GM21529 (cell line): ENCODE data around the gene HYAL4.
"Not testable (repeated sequence)": the region's sequence is repeated elsewhere in the genome, so short reads cannot be mapped to it uniquely, and the experiment has no call there.

Source experiments
- ATAC-seq: cut with Tn5 transposase; IDR thresholded peaks from one replicate; pipeline ENCODE4 v1.9.1; 2021; ENCODE audit not compliant: unreplicated experiment

The HYAL4 gene

DNA sequence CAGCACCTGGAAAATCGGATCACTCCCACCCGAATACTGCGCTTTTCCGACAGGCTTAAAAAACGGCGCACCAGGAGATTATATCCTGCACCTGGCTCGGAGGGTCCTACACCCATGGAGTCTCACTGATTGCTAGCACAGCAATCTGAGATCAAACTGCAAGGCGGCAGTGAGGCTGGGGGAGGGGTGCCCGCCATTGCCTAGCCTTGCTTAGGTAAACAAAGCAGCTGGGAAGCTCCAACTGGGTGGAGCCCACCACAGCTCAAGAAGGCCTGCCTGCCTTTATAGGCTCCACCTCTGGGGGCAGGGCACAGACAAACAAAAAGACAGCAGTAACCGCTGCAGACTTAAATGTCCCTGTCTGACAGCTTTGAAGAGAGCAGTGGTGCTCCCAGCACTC lies 49.8 kb downstream of the HYAL4 start:
- ATAC-seq, result not testable (repeated sequence)

DNA sequence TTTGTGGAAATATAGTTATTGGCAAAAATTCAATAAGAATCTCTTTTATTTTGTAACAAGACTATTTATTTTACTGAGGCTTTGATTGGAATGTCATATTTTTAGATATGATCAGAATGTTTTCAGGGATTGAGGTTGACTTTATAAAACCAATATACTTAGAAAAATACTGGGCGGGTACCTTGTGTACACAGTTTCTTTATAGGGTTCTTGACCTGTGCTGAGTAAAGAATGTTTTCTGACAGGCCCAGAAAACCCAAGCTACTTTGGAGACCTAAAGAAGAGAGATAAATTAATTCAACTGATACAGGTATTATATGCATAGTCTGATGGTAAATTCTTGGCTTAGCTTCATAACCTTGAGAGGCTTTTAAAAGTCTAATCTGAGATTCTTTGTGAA lies 56.1 kb downstream of the HYAL4 start:
- ATAC-seq, result no peak

DNA sequence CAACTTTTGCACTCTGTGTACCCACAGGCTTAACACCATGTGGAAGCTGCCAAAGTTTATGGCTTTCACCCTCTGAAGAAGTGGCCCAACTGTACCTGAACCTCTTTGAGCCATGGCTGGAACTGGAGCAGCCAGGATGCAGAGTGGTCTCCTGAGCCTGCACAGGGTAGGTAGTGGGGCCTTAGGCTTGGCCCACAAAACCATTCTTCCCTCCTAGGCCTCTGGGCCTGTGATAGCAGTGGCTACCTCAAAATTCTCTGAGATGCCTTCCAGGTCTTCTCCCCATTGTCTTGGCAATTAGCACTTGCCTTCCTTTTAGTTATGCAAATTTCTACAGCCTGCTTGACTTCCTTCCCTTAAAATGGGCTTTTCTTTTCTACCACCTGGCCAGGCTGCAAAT lies 60.7 kb downstream of the HYAL4 start:
- no peak for ATAC-seq

DNA sequence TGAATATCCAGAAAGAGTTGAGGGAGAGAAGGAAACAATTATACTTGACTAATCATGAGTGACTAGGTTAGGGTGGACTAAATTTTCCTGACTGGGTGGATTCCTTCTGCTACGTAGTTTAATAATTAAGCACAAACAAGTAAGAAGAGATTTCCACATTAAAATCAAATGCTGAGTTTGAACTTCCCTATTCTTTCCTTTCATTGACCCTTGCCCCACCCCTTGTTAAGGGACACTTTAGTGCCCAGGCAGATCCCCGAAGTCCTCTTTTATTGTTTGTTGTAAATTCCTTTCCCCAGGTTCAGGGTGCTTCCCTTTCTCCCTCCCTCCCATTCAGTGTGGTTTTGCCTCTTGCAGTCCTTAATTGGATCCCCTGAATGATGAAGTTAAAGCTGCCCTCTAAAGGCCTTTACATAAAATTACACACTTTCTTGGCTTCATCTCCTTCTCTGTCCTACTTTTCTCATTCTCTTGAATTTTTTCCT lies 71.3 kb downstream of the HYAL4 start:
- ATAC-seq, result peak; percentile 56

DNA sequence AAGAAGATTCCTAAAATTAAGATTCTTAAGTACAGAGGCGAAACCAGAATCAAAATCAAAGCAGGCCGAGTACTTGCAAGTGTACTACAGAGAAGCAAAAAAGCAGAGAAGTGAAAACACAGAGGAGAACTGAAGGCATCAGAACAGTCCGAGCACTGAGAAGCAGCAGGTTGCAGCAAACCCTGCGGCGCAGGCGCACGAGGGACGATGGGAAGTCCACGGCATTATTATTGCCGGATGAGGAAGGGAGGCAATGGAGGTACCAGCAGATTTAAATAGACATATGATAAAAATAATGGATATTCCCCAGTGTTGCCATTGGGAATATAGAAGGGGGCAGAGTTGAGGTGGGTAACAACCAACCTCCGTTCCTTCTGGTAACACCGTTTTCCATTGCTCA lies 72.9 kb downstream of the HYAL4 start:
- no peak for ATAC-seq

DNA sequence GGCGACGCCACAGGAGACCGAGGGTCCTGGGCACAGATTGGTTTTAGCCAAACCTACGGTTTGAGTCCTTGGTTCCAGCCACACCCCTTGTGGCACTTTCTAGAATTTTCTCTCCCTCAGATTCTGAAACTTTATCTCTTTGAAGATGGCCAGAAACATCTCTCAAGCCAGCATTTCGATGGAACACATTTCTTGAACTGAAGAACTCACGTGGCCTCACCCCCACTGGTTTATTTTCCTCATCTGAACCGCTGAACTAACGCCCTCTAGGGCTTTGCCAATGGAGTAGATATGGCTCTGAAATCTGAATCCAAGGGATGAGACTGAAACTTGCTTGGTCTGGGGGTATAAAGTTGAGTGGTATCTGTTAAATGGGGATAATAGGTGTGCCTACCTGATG lies 73.3 kb downstream of the HYAL4 start:
- ATAC-seq, result no peak

DNA sequence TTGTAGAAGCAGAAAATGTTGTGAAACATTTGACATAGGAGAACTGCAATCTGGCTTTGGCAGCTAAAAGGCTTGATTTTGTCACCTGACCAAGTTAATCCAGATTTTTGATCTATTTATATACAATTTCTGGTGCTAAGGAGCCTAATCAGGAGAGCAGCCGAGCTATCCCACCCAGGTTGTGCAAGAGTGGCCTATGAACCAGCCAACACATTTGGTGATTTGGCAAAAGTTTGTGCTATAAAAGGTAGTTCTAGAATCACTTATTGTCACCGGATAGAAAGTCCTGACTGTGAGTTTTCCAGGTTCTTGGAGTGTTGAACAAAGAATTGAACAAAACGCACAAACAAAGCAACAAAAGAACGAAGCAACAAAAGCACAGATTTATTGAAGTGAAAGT lies 78.6 kb downstream of the HYAL4 start:
- ATAC-seq, result no peak

DNA sequence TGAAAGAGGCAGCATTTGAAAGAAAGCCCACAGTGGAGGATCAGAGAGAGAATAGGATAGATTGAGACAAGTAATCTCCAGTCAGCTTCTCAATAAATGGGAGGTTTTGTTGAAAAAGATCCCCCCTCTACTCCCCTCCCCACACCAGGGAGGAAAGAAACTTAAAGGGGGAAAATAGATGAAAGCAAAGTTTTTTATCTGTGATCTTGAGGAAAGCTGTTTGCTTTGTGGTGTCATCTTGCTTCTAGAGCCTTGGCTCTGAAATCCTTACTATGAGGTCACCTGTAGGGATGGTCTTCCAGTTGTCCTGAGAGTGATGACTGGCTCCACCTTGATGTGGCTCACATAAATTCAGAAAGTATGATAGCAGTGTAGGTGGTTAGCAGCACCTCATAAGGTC lies 80.0 kb downstream of the HYAL4 start, which contains the start of gene SPAM1:
SPAM1 (plus strand) TSS at position 301 of the 400 bp plus-strand sequence. CDS start 28,330 bp downstream, outside the sequence.
- no peak for ATAC-seq
